PC-9 (cell line): Measurements from ENCODE around the gene TUBGCP2. TPM values are rescaled to one million over a fixed set of nuclear protein-coding genes. Genes with fewer than 3 reads are reported as not detected.

Experiments used
- BruUV-seq: library from RNA; stranded (reverse); fragments of 400-500 nt; replicated peaks from 2 replicates; lab custom pipeline; 2021; lab: Mats Ljungman, UMichigan
- CTCF ChIA-PET: fragments of 300-600 bp; sonication (Branson Sonifier 250); formaldehyde crosslinking; loops from one replicate; lab custom pipeline; 2022; ENCODE audit warnings: antibody characterized with exemption; lab: Charles Lee
- POLR2A ChIA-PET: fragments of 300-600 bp; sonication (Branson Sonifier 250); formaldehyde crosslinking; loops from one replicate; lab custom pipeline; 2022; ENCODE audit warnings: antibody characterized with exemption; ENCODE audit not compliant: unreplicated experiment; lab: Charles Lee
- DNase-seq, 2 experiments: peaks; one replicate each; pipeline versions ENCODE4 v3.0.0 to v3.0.0-alpha.2; 2015 to 2022; ENCODE audit warnings: mixed read lengths in 1 of 2
- H2AFZ ChIP-seq: fragments of 200-600 bp; sonication (generic); 2 replicates; pipeline ENCODE4 v1.8.1; 2017; ENCODE audit warnings: antibody characterized with exemption
- H3F3A ChIP-seq: fragments of 200-600 bp; sonication (generic); 2 replicates; pipeline ENCODE4 v1.8.1; 2017; ENCODE audit warnings: antibody characterized with exemption, mild to moderate bottlenecking, low read depth; ENCODE audit not compliant: insufficient read depth
- H3K27ac ChIP-seq: fragments of 200-600 bp; sonication (generic); 2 replicates; pipeline ENCODE4 v1.6.1; 2016; ENCODE audit warnings: mixed run types
- H3K27me3 ChIP-seq: fragments of 200-600 bp; sonication (generic); 2 replicates; pipeline ENCODE4 v1.6.1; 2016; ENCODE audit warnings: low read depth, mixed run types; ENCODE audit not compliant: insufficient read depth
- H3K36me3 ChIP-seq: fragments of 200-600 bp; sonication (generic); 2 replicates; pipeline ENCODE4 v1.6.1; 2016; ENCODE audit warnings: low read depth, mixed run types
- H3K4me1 ChIP-seq: fragments of 200-600 bp; sonication (generic); replicated peaks from 2 replicates; pipeline ENCODE4 v1.6.1; 2016; ENCODE audit warnings: mixed run types; ENCODE audit not compliant: insufficient read depth
- H3K4me2 ChIP-seq: fragments of 200-600 bp; sonication (generic); 2 replicates; pipeline ENCODE4 v1.6.1; 2017; ENCODE audit warnings: mixed run types
- H3K4me3 ChIP-seq: fragments of 200-600 bp; sonication (generic); 2 replicates; pipeline ENCODE4 v1.6.1; 2016; ENCODE audit warnings: mixed run types
- H3K79me2 ChIP-seq: fragments of 200-600 bp; sonication (generic); 2 replicates; pipeline ENCODE4 v1.6.1; 2017; ENCODE audit warnings: low read depth, mixed run types
- H3K9me2 ChIP-seq: fragments of 200-600 bp; sonication (generic); 2 replicates; pipeline ENCODE4 v1.8.1; 2017; ENCODE audit warnings: mild to moderate bottlenecking; ENCODE audit not compliant: insufficient read depth
- H3K9me3 ChIP-seq: fragments of 200-600 bp; sonication (generic); 2 replicates; pipeline ENCODE4 v1.8.1; 2016; ENCODE audit warnings: low read depth; ENCODE audit not compliant: insufficient read depth
- H4K20me1 ChIP-seq: fragments of 200-600 bp; sonication (generic); 2 replicates; pipeline ENCODE4 v1.8.1; 2017; ENCODE audit not compliant: insufficient read depth
- EZH2 ChIP-seq: fragments of 200-600 bp; sonication (generic); IDR thresholded peaks from 2 replicates; pipeline ENCODE4 v1.8.0; 2017; ENCODE audit warnings: antibody characterized with exemption, low read depth
- intact Hi-C: fragments of 100-400 bp; cut with micrococcal nuclease; formaldehyde crosslinking; loops from one replicate; pipeline ENCODE4 v1.10.0; 2022; ENCODE audit not compliant: unreplicated experiment
- total RNA-seq: library from RNA; stranded (reverse); gene quantifications from 2 replicates; pipeline ENCODE4 v1.2.3, GENCODE V29; 2021
- TF ChIP-seq, protein P1 (sequence below): fragments of 200-600 bp; sonication (generic); conservative IDR thresholded peaks from 2 replicates; pipeline ENCODE4 v1.6.1; 2017; ENCODE audit warnings: mixed run types, antibody characterized with exemption, mild to moderate bottlenecking, moderate library complexity

The TUBGCP2 gene
- total RNA-seq, 1 experiment from 2014 or later = 52.8 TPM

DNA sequence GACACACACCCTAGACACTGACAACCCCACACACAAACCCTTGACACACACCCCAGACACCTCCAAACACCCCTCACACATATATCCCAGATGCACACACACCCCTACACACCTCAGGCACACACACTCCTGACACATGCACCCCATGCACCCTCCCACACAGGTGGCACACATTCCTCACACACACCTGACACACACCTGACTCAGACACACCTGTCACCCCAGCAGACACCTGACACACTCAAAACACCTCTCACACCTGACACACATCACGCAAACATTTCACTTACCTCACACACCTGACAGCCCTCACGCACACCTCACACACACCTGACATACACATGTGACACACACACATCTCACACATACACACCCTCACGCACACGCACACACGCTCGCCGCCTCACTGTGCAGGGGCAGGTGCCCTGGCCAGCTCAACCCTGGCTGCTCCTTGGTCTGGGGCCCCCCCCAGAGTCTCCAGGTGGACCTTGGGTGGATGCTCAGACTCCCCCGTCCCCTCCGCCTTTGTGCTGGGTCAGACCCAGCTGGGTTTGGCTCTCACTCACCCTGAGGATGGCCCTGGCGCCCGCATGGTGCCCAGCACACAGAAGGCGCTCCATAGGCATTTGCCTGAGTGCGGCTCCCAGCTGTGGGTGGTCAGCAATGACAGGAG is 31.2 kb upstream of the TUBGCP2 start:
- Histone ChIP-seq H3K9me2 (no peaks in the 10 kb centered on the region), H3K4me3 (no peak overlapping the region), H2AFZ (no peak overlapping the region), H3K9me3 (no peaks in the 10 kb centered on the region), H3K4me1 (no peaks in the 10 kb centered on the region), H3K79me2 (no peaks in the 10 kb centered on the region), H3F3A (no peaks in the 10 kb centered on the region), H4K20me1 (no peaks in the 10 kb centered on the region), H3K36me3 (no peaks in the 10 kb centered on the region), H3K27ac (no peak overlapping the region), H3K4me2 (no peak overlapping the region), H3K27me3 (no peaks in the 10 kb centered on the region)
- TF ChIP-seq EZH2 = no peak
- TF ChIP-seq, protein P1, sequence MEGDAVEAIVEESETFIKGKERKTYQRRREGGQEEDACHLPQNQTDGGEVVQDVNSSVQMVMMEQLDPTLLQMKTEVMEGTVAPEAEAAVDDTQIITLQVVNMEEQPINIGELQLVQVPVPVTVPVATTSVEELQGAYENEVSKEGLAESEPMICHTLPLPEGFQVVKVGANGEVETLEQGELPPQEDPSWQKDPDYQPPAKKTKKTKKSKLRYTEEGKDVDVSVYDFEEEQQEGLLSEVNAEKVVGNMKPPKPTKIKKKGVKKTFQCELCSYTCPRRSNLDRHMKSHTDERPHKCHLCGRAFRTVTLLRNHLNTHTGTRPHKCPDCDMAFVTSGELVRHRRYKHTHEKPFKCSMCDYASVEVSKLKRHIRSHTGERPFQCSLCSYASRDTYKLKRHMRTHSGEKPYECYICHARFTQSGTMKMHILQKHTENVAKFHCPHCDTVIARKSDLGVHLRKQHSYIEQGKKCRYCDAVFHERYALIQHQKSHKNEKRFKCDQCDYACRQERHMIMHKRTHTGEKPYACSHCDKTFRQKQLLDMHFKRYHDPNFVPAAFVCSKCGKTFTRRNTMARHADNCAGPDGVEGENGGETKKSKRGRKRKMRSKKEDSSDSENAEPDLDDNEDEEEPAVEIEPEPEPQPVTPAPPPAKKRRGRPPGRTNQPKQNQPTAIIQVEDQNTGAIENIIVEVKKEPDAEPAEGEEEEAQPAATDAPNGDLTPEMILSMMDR = no peak
- POLR2A ChIA-PET = no interaction called here
- no peak for DNase-seq
- intact Hi-C loops = no loop called here
- CTCF ChIA-PET = no interaction called here
- BruUV-seq = no TSS peak

- intact Hi-C loops = no loop called here
- ChIA-PET CTCF (no interaction called here), POLR2A (no interaction called here)
- no peak for DNase-seq
- Histone ChIP-seq H3K9me2 (no peaks in the 10 kb centered on the region), H3K9me3 (no peaks in the 10 kb centered on the region), H3K4me2 (no peak overlapping the region), H3F3A (no peaks in the 10 kb centered on the region), H2AFZ (no peak overlapping the region), H3K27ac (no peak overlapping the region), H3K4me3 (no peak overlapping the region), H3K27me3 (no peaks in the 10 kb centered on the region), H3K79me2 (no peaks in the 10 kb centered on the region), H3K36me3 (no peaks in the 10 kb centered on the region), H4K20me1 (no peaks in the 10 kb centered on the region), H3K4me1 (no peaks in the 10 kb centered on the region)
- TF ChIP-seq, protein P1 = no peak
- TF ChIP-seq EZH2 = no peak
- BruUV-seq = no TSS peak
These were observed 29.7 kb upstream of the TUBGCP2 start for GRCh38 chr10:133338080-133339071.

GRCh38 chr10:133337370-133337725 is 28.7 kb upstream of the TUBGCP2 start:
- ChIA-PET POLR2A (no interaction called here), CTCF (no interaction called here)
- H3K27ac ChIP-seq = no peak overlapping the region
- H3K4me2 ChIP-seq = no peak overlapping the region
- no peaks in the 10 kb centered on the region for H3K9me3 ChIP-seq
- H3K27me3 ChIP-seq = peaks cover 6% of the 10 kb centered on the region
- H3K9me2 ChIP-seq = no peaks in the 10 kb centered on the region
- no peaks in the 10 kb centered on the region for H3K79me2 ChIP-seq
- H3F3A ChIP-seq = no peaks in the 10 kb centered on the region
- DNase-seq = no peak
- no peaks in the 10 kb centered on the region for H3K4me1 ChIP-seq
- no TSS peak for BruUV-seq
- intact Hi-C loops = no loop called here
- no peak overlapping the region for H3K4me3 ChIP-seq
- TF ChIP-seq, protein P1 = no peak
- no peak for TF ChIP-seq EZH2
- H2AFZ ChIP-seq = no peak overlapping the region
- H3K36me3 ChIP-seq = no peaks in the 10 kb centered on the region
- H4K20me1 ChIP-seq = no peaks in the 10 kb centered on the region
